Activated T-cell treated with anti-CD3 and anti-CD28 coated beads, Interleukin-2, amount 50 U/mL, for 24 hours (primary cell): ENCODE results near the gene RPH3AL.

Source experiments
- DNase-seq: peaks from one replicate; pipeline ENCODE4 v3.0.0-alpha.2; 2020
- H3K27ac Mint-ChIP-seq: 2 replicates; pipeline ENCODE4 v1.8.0; 2020; ENCODE audit warnings: mild to moderate bottlenecking, mixed read lengths
- H3K27me3 Mint-ChIP-seq: 2 replicates; pipeline ENCODE4 v1.8.0; 2020; ENCODE audit warnings: mixed read lengths
- H3K36me3 Mint-ChIP-seq: 2 replicates; pipeline ENCODE4 v1.8.0; 2020; ENCODE audit warnings: low read depth, mixed read lengths
- H3K4me1 Mint-ChIP-seq: 2 replicates; pipeline ENCODE4 v1.8.0; 2020; ENCODE audit warnings: low read depth, mixed read lengths
- H3K4me3 Mint-ChIP-seq: 2 replicates; pipeline ENCODE4 v1.8.0; 2020; ENCODE audit warnings: mild to moderate bottlenecking, moderate library complexity, mixed read lengths
- H3K9me3 Mint-ChIP-seq: 2 replicates; pipeline ENCODE4 v1.8.0; 2020; ENCODE audit warnings: mixed read lengths

RPH3AL gene

GRCh38 chr17:165939-166338 is 186.7 kb downstream of the RPH3AL start:
- Mint-ChIP-seq H3K27ac (no peak overlapping the region), H3K4me3 (no peak overlapping the region), H3K9me3 (no peaks in the 10 kb centered on the region), H3K27me3 (peaks cover 5% of the 10 kb centered on the region), H3K36me3 (no peaks in the 10 kb centered on the region), H3K4me1 (peaks cover 5% of the 10 kb centered on the region)
- DNase-seq, result no peak

GRCh38 chr17:164303-165235 is 188.0 kb downstream of the RPH3AL start:
- Mint-ChIP-seq H3K4me1 (peaks cover 5% of the 10 kb centered on the region), H3K9me3 (no peaks in the 10 kb centered on the region), H3K36me3 (no peaks in the 10 kb centered on the region), H3K4me3 (no peak overlapping the region), H3K27me3 (no peaks in the 10 kb centered on the region), H3K27ac (no peak overlapping the region)
- no peak for DNase-seq

- Mint-ChIP-seq H3K4me1 (peaks cover under 1% of the 10 kb centered on the region), H3K27me3 (no peaks in the 10 kb centered on the region), H3K9me3 (no peaks in the 10 kb centered on the region), H3K27ac (no peak overlapping the region), H3K4me3 (no peak overlapping the region), H3K36me3 (no peaks in the 10 kb centered on the region)
- no peak for DNase-seq
Observed at GRCh38 chr17:163514-164098, 189.0 kb downstream of the RPH3AL start.

DNA sequence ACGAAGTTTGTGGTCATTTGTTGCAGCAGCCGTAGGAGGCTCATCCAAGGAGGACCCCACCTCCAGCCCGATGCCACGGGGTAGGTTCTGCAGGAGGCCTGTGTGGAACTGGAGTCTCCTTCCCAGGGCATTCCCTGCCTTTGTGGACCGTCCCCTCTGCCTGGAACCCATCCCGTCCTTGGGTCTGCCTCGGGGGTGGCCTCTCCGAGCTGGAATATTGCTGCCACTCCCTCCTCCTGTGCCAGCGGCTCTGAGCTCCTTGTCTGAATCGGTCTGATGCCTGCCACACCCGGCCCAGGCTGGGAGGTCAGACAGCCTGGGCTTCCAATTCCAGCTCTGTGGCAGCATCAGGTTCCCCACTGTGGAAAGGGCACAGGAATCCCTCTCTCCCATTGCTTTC is 189.9 kb downstream of the RPH3AL start:
- no peaks in the 10 kb centered on the region for H3K27me3 Mint-ChIP-seq
- no peak overlapping the region for H3K27ac Mint-ChIP-seq
- H3K9me3 Mint-ChIP-seq, result no peaks in the 10 kb centered on the region
- H3K4me1 Mint-ChIP-seq, result no peaks in the 10 kb centered on the region
- DNase-seq, result no peak
- no peak overlapping the region for H3K4me3 Mint-ChIP-seq
- H3K36me3 Mint-ChIP-seq, result no peaks in the 10 kb centered on the region
